ENCODE data around the gene HEPHL1.

HEPHL1 gene

DNA sequence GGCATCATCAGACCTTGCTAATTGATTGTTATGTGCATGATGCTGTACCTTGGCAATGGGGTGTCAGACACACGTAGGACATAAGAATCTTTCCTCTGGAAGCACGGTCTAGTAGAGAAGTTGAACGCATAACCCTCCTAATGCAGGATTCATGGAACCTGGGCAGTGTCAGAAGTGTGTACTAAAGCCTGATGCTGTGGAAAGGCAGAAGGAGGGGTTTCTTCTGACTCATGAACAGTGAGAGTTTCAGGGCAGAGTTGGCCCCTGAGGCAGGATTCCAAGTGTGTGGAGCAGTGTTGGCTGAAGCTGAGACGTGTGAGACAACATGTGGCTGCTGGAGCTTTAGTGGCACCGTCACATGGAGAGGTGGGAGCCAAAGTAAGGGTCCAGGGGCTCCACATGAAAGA is 111.0 kb downstream of the HEPHL1 start:
- Histone ChIP-seq H3K4me3 (ENCODE audit: insufficient read depth, low read depth, low read length) (no peak overlapping the region), H3K4me1 (ENCODE audit: control insufficient read depth, insufficient read depth, low read length) (peaks cover 18% of the 10 kb centered on the region), H3K36me3 (ENCODE audit: control insufficient read depth, insufficient read depth, low read length) (no peaks in the 10 kb centered on the region), H3K9me3 (ENCODE audit: control insufficient read depth, low read length) (no peaks in the 10 kb centered on the region), H3K27ac (ENCODE audit: insufficient read depth, low read depth, low read length, poor library complexity, severe bottlenecking) (no peak overlapping the region), H3K27me3 (ENCODE audit: control insufficient read depth, insufficient read depth, low read length, poor library complexity, severe bottlenecking) (no peaks in the 10 kb centered on the region)
- 82 to 88% methylated on average over 5 of the region's 5 CpGs for WGBS, 2 experiments

DNA sequence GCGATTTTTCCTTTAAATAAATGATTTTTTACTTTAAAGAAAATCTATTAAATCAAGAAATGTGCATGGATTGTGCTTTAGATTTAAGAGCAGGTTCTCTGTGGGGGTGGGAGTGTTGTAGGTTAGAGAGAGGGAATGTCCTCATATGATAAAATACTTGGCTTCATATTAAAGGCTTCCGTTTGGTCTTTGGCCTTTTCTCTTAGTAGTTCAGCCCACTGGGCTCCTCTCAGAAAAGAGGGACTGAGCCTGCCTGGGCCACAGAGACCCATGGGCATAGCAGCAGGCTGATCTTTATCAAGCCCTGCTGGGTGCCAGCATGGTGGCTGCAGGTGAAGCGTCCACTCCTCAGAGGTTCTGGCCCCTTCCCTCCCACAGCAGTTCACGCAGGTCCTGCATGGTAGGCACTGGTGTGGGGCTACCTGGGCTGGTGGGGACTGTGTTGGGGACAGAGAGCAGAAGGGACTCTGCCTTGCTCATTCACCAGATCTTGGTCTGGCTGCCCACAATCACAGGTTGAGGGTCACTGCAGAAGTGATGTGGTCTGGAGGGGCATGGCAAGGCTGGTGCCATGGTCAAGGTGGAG is 111.8 kb downstream of the HEPHL1 start:
- WGBS, 2 experiments = 89 to 91% methylated on average over 3 to 4 of the region's 4 CpGs
- H3K4me1 ChIP-seq (ENCODE audit: control insufficient read depth, insufficient read depth, low read length) = peaks cover 11% of the 10 kb centered on the region
- H3K4me3 ChIP-seq (ENCODE audit: insufficient read depth, low read depth, low read length) = no peak overlapping the region
- no peak overlapping the region for H3K27ac ChIP-seq (ENCODE audit: insufficient read depth, low read depth, low read length, poor library complexity, severe bottlenecking)
- H3K27me3 ChIP-seq (ENCODE audit: control insufficient read depth, insufficient read depth, low read length, poor library complexity, severe bottlenecking) = no peaks in the 10 kb centered on the region
- no peaks in the 10 kb centered on the region for H3K9me3 ChIP-seq (ENCODE audit: control insufficient read depth, low read length)
- H3K36me3 ChIP-seq (ENCODE audit: control insufficient read depth, insufficient read depth, low read length) = no peaks in the 10 kb centered on the region

DNA sequence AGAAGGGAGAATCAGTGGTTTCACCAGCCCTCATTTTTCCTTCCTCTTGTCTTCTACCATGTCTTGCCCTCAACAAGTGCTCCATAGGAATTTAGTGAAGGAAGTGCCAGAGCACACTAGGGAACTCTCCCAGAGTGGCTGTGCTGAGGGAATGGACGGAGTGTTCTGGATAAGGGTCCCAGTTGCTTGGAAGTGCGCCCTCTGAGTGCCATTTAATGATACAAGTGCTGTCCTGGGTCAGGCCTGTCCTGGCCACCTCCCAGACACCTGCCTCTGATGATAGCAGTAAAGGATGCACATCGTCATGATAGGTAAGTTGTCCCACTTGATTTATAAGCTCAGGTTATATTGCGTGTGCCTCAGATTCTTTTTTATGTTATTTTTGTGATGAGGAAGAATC is 112.6 kb downstream of the HEPHL1 start:
- WGBS, 2 experiments = 95% methylated on average over 4 of the region's 4 CpGs
- no peaks in the 10 kb centered on the region for H3K27me3 ChIP-seq (ENCODE audit: control insufficient read depth, insufficient read depth, low read length, poor library complexity, severe bottlenecking)
- no peak overlapping the region for H3K4me3 ChIP-seq (ENCODE audit: insufficient read depth, low read depth, low read length)
- no peaks in the 10 kb centered on the region for H3K9me3 ChIP-seq (ENCODE audit: control insufficient read depth, low read length)
- peaks cover 11% of the 10 kb centered on the region for H3K4me1 ChIP-seq (ENCODE audit: control insufficient read depth, insufficient read depth, low read length)
- no peaks in the 10 kb centered on the region for H3K36me3 ChIP-seq (ENCODE audit: control insufficient read depth, insufficient read depth, low read length)
- H3K27ac ChIP-seq (ENCODE audit: insufficient read depth, low read depth, low read length, poor library complexity, severe bottlenecking) = no peak overlapping the region

DNA sequence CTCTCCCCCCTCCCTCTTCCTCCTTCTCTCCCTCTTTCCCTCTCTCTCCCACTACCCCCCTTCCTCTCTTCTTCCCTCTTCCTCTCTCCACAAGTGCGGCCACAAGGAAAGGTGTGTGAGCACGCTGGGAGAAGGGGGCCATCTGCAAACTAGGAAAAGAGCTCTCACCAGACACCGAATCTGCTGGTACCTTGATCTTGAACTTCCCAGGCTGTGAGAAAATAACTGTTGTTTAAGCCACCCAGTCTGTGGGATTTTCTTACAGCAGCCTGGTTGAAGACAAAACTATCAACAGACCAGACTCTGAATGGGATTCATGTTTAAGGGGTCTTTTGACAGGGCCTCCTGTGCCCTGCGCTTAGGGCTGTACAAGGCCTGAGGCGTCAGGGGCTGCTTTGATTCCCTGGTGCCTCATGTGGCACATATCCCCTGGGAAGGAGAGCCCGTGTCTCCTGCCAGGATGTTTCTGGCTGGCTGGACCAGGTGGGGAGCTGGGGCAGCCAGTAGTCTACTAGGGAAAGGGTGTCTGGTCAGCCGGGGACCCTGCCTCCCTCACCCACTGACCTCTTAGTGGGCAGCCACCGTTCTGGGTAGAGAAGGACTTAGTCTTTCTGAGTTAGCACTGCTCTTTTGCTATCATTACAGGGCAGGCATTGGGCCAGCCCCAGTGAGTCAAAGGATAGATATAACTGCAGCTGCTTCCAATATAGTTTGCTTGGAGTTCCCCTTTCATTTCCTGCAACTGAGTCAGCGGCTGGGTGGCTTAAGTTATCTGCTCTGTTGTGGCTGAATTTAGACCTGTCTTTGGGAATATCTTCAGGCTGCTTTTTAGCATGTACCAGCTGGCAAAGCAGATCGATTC is 113.7 kb downstream of the HEPHL1 start:
- Histone ChIP-seq H3K27ac (ENCODE audit: insufficient read depth, low read depth, low read length, poor library complexity, severe bottlenecking) (no peak overlapping the region), H3K4me1 (ENCODE audit: control insufficient read depth, insufficient read depth, low read length) (peaks cover 23% of the 10 kb centered on the region), H3K4me3 (ENCODE audit: insufficient read depth, low read depth, low read length) (no peak overlapping the region), H3K27me3 (ENCODE audit: control insufficient read depth, insufficient read depth, low read length, poor library complexity, severe bottlenecking) (no peaks in the 10 kb centered on the region), H3K36me3 (ENCODE audit: control insufficient read depth, insufficient read depth, low read length) (no peaks in the 10 kb centered on the region), H3K9me3 (ENCODE audit: control insufficient read depth, low read length) (no peaks in the 10 kb centered on the region)
- 91% methylated on average over 10 of the region's 10 CpGs for WGBS, 2 experiments

DNA sequence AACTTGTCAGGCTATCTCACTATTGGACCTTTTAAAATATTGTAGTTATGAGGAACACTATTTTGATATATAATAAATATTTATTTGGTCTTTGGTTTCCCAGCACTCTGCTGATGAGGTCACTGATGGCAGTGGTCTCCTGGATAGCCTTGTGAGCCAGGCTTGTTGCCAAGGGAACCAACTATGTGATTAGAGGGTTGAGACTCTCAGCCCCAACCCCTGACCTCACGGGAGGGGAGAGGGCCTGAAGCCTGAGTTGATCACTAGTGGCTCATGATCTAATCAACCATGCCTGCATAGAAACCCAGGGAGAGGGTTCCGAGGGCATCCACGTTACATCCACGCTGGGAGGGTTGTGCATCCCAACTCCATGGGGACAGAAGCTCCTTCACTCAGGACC is 118.3 kb downstream of the HEPHL1 start:
- H3K36me3 ChIP-seq (ENCODE audit: control insufficient read depth, insufficient read depth, low read length) = no peaks in the 10 kb centered on the region
- no peak overlapping the region for H3K4me3 ChIP-seq (ENCODE audit: insufficient read depth, low read depth, low read length)
- no peaks in the 10 kb centered on the region for H3K27me3 ChIP-seq (ENCODE audit: control insufficient read depth, insufficient read depth, low read length, poor library complexity, severe bottlenecking)
- no peak overlapping the region for H3K27ac ChIP-seq (ENCODE audit: insufficient read depth, low read depth, low read length, poor library complexity, severe bottlenecking)
- 58 to 62% methylated on average over 4 of the region's 4 CpGs for WGBS, 2 experiments
- H3K9me3 ChIP-seq (ENCODE audit: control insufficient read depth, low read length) = no peaks in the 10 kb centered on the region
- H3K4me1 ChIP-seq (ENCODE audit: control insufficient read depth, insufficient read depth, low read length) = peaks cover 25% of the 10 kb centered on the region

DNA sequence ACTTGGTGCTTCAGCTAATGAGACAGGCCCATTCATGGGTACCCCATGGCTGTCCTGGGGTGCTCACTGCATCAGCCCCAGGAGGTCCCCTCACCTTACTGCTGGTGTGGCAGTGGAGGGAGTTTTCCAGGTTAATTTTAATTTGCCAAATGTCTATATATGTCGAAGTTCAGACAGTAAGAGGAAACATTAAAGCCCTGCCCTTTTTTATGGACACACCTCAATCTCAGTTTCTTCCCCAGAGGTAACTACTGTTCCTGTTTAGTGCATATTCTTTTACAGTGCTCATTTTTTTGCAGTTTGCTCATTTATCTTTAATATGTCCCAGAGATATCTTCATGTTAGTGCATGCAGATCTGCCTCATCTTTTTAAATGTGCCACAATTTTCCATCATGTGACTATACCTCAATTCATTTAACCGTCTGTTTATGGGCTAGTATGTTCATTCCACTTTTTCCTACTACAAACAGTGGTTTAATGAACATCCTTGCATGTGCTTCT is 119.1 kb downstream of the HEPHL1 start:
- Histone ChIP-seq H3K27me3 (ENCODE audit: control insufficient read depth, insufficient read depth, low read length, poor library complexity, severe bottlenecking) (no peaks in the 10 kb centered on the region), H3K4me1 (ENCODE audit: control insufficient read depth, insufficient read depth, low read length) (peaks cover 25% of the 10 kb centered on the region), H3K9me3 (ENCODE audit: control insufficient read depth, low read length) (no peaks in the 10 kb centered on the region), H3K36me3 (ENCODE audit: control insufficient read depth, insufficient read depth, low read length) (no peaks in the 10 kb centered on the region), H3K27ac (ENCODE audit: insufficient read depth, low read depth, low read length, poor library complexity, severe bottlenecking) (no peak overlapping the region), H3K4me3 (ENCODE audit: insufficient read depth, low read depth, low read length) (no peak overlapping the region)
- whole genome bisulfite sequencing, 2 experiments = 92 to 96% methylated on average over 2 of the region's 2 CpGs

DNA sequence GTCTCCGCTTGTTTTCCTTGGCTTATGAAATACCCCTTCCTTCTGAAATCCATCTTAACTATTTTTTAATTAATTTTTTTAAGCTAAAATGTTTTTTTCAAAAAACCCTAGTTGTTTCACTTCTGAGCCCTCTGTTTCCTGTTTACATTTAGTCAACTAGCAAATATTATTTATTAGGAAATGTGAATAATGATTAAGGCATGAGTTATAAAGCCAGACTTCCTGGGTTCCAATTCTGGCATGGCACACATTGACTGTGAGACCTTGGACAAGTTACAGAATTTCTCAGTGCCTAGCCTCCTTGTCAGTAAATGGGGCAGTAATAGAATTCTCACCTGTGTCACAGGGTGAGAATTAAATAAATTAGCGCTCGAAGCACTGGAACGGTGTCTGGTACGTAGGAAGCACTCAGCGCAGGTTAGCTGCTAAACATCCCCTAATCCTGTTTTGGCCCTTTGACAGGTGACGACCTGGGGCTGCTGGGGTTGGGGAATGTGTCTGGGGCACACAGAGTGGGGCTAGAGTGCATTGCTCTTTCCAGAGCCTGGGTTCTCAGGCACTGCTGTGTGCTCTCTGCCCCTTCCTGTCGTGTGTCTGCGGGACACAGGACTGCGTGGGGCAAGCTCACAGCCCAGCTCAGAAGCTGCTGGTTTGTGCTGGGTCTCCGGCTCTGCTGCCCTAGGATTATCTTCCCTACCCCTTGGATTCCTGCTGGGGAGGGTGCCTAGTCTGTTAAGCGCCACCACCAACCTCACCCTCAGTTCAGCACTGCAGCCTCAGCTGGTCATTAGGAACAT is 120.6 kb downstream of the HEPHL1 start:
- WGBS, 2 experiments = 84 to 85% methylated on average over 10 to 12 of the region's 12 CpGs
- no peak overlapping the region for H3K27ac ChIP-seq (ENCODE audit: insufficient read depth, low read depth, low read length, poor library complexity, severe bottlenecking)

DNA sequence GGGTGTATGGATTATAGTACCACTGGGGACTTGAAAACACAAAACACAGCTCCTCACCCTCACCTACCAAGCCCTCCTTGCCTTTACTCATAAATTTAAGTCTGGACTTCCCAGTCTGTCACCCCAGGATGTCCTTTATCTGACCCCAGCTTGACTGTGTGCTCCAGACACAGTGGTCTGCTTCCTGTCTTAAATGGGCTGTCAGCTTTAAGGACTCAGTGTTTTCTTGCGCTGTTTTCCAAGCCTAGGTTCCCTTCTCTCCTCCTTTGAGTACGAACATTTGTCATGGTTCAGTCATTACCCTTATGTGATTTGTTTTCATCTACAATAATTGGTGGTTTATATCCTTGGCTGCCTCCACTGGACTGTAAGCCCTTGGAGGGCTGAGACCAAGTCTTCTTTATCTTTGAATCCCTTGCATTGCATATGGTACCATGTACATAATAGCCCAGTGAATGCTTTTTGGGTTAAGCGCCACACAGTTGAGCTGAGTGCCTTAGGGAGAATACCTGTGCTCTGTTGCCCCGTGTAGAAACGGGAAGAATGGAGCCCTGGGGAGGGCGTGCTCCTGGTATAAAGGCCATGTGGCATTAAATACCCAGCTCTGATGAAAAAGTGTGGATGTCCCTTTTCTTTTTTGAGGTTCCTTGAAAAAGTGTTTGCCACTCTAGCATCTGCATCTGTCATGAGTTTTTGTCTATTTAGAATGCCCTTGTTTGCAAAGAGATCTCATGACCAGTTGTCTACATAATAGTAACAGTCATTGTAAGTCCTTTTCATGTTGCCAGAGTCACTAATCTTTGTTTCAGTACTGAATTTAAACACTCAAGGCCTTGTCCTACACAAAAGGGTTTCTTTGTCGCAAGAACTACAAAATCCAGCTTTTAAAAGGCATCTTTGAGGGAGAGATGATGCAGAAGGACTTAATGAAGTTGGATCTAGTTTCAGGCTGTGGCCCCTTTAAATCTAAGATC is 121.4 kb downstream of the HEPHL1 start:
- H3K27ac ChIP-seq (ENCODE audit: insufficient read depth, low read depth, low read length, poor library complexity, severe bottlenecking) = peak overlapping the region; percentile 36

More for the DNA sequence above, 120.6 kb downstream of the HEPHL1 start:
- Histone ChIP-seq H3K36me3 (ENCODE audit: control insufficient read depth, insufficient read depth, low read length) (no peaks in the 10 kb centered on the region), H3K9me3 (ENCODE audit: control insufficient read depth, low read length) (no peaks in the 10 kb centered on the region), H3K27me3 (ENCODE audit: control insufficient read depth, insufficient read depth, low read length, poor library complexity, severe bottlenecking) (no peaks in the 10 kb centered on the region), H3K4me1 (ENCODE audit: control insufficient read depth, insufficient read depth, low read length) (peaks cover 25% of the 10 kb centered on the region), H3K4me3 (ENCODE audit: insufficient read depth, low read depth, low read length) (no peak overlapping the region)

DNA sequence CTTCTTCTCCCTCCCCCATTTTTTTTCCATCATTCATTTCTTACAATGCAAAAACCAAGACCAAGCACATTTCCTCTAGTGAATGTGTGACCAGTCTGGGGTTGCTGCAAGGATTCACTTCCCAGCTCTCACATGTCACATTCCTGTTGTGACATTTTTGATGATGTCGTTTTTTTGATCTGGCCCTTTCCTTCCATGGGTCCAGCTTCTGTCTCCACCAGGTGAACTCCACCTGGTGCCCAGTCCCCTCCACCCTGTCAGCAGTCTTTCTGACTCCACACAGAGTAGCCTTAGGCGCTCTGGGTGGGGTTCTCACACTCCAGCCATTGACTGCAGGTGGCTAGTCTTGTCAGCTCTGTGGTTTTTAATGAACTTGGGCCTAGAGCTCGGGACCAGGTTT is 123.1 kb downstream of the HEPHL1 start:
- H3K9me3 ChIP-seq (ENCODE audit: control insufficient read depth, low read length) = no peaks in the 10 kb centered on the region
- no peaks in the 10 kb centered on the region for H3K36me3 ChIP-seq (ENCODE audit: control insufficient read depth, insufficient read depth, low read length)
- no peak overlapping the region for H3K27ac ChIP-seq (ENCODE audit: insufficient read depth, low read depth, low read length, poor library complexity, severe bottlenecking)
- H3K27me3 ChIP-seq (ENCODE audit: control insufficient read depth, insufficient read depth, low read length, poor library complexity, severe bottlenecking) = no peaks in the 10 kb centered on the region
- peaks cover 30% of the 10 kb centered on the region for H3K4me1 ChIP-seq (ENCODE audit: control insufficient read depth, insufficient read depth, low read length)
- WGBS, 2 experiments = 94 to 97% methylated on average over 3 of the region's 3 CpGs
- no peak overlapping the region for H3K4me3 ChIP-seq (ENCODE audit: insufficient read depth, low read depth, low read length)

More for the DNA sequence above, 121.4 kb downstream of the HEPHL1 start:
- H3K4me1 ChIP-seq (ENCODE audit: control insufficient read depth, insufficient read depth, low read length) = peaks cover 29% of the 10 kb centered on the region
- no peaks in the 10 kb centered on the region for H3K36me3 ChIP-seq (ENCODE audit: control insufficient read depth, insufficient read depth, low read length)
- H3K27me3 ChIP-seq (ENCODE audit: control insufficient read depth, insufficient read depth, low read length, poor library complexity, severe bottlenecking) = no peaks in the 10 kb centered on the region
- no peaks in the 10 kb centered on the region for H3K9me3 ChIP-seq (ENCODE audit: control insufficient read depth, low read length)
- 79 to 90% methylated on average over 6 to 7 of the region's 7 CpGs for WGBS, 2 experiments
- H3K4me3 ChIP-seq (ENCODE audit: insufficient read depth, low read depth, low read length) = no peak overlapping the region
